AG09309 (cell line): ENCODE measurements around the gene DNAH17.

ENCODE experiments used
- DNase-seq: peaks from one replicate; pipeline ENCODE4 v3.0.0-alpha.2; 2010; ENCODE audit warnings: low read depth
- H3K4me3 ChIP-seq: 2 replicates; pipeline ENCODE4 v1.5.1; 2011; ENCODE audit warnings: mild to moderate bottlenecking, low read depth, low read length, moderate library complexity; ENCODE audit not compliant: control insufficient read depth
- TF ChIP-seq, protein P1 (sequence below): IDR thresholded peaks from 2 replicates; pipeline ENCODE4 v1.5.1; 2011; ENCODE audit warnings: mild to moderate bottlenecking, low read depth, low read length, inconsistent platforms; ENCODE audit not compliant: insufficient read depth, control insufficient read depth; ENCODE audit errors: missing control alignments

The DNAH17 gene

DNA sequence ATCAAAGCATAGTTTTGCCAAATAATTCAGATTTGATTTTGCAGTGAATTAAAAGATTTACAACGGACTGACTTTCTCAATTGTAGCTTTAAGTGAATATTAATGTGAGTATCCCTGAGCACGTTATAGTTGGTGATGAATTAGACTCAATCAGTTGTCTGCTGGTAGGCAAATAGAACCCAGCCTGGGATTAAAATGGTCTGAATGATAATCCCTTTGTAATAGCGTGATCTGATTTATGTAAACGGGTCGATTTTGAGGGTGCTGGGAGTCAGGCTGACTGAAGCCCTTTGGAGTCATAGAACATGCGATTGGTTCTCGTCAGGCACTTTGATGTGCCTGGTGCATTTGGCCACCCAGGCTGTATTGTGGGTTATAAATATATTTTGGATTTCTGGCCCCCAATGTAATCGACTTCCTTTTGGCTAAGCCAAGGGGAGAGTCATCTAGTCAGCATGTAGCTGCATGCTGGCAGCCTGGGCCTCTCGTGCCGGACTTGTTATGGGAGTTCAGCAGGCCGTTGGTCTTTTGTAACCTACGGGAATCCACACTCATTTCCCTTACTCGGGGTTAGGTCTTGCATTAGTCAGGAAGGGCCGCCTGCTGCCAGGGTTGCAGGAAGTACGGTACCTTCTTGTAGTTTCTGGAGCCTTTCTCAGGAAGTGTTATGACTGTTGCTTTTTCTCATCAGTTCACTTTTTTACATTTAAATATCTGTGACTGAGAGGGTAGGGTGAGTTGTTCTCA lies 193.3 kb downstream of the DNAH17 start:
- no peak overlapping the region for H3K4me3 ChIP-seq
- TF ChIP-seq, protein P1, sequence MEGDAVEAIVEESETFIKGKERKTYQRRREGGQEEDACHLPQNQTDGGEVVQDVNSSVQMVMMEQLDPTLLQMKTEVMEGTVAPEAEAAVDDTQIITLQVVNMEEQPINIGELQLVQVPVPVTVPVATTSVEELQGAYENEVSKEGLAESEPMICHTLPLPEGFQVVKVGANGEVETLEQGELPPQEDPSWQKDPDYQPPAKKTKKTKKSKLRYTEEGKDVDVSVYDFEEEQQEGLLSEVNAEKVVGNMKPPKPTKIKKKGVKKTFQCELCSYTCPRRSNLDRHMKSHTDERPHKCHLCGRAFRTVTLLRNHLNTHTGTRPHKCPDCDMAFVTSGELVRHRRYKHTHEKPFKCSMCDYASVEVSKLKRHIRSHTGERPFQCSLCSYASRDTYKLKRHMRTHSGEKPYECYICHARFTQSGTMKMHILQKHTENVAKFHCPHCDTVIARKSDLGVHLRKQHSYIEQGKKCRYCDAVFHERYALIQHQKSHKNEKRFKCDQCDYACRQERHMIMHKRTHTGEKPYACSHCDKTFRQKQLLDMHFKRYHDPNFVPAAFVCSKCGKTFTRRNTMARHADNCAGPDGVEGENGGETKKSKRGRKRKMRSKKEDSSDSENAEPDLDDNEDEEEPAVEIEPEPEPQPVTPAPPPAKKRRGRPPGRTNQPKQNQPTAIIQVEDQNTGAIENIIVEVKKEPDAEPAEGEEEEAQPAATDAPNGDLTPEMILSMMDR, result no peak
- peak; percentile 99 for DNase-seq

GRCh38 chr17:78381601-78382232 lies 195.5 kb downstream of the DNAH17 start:
- TF ChIP-seq, protein P1, result no peak
- no peak overlapping the region for H3K4me3 ChIP-seq
- no peak for DNase-seq

DNA sequence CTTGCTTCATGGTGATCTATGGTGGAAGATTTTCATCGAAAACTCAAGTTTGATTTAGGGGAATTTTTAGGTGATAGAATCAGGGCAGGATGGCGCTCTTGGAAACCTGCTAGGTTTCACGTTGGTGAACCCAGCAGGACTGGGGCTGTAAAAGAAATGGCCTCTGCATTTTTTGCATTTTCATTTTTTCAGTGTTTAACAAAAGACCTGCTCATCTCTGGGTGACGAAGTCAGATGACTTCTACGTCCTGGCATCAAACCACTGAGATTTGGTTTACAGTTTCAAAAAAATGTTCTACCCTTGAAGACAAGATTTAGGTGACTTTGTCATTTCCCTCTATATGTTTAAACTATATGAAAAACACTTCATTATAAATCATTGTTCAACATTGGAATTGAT lies 196.8 kb downstream of the DNAH17 start:
- no peak for DNase-seq
- TF ChIP-seq, protein P1, result no peak
- H3K4me3 ChIP-seq, result no peak overlapping the region

- TF ChIP-seq, protein P1, result no peak
- H3K4me3 ChIP-seq, result peak overlapping the region; percentile 94
- no peak for DNase-seq
These were observed 198.1 kb downstream of the DNAH17 start for GRCh38 chr17:78379131-78379491.

GRCh38 chr17:78378225-78379130 lies 198.7 kb downstream of the DNAH17 start, which contains the start of gene PGS1:
TSS of gene PGS1 (plus strand) at chr17:78378649. CDS start at chr17:78378666, 17 bp downstream.
- H3K4me3 ChIP-seq, result peak within 1 kb of the TSS; percentile 94
- TF ChIP-seq, protein P1, result no peak
- DNase-seq, result no peak

DNA sequence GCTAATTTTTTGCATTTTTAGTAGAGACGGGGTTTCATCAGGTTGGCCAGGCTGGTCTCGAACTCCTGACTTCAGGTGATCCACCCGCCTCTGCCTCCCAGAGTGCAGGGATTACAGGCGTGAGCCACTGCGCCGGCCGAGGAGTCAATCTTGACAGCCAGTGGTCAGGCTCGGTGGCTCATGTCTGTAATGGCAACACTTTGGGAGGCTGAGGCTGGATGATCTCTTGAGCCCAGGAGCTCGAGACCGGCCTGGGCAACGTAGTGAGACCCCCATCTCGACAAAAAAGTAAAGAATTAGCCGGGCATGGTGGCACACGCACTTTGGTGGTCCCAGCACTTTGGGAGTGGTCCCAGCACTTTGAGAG lies 199.4 kb downstream of the DNAH17 start:
- TF ChIP-seq, protein P1, result no peak
- peak overlapping the region; percentile 94 for H3K4me3 ChIP-seq
- no peak for DNase-seq
